K562 (cell line): ENCODE data around the gene PDZK1IP1. TPM values are rescaled to one million over a fixed set of nuclear protein-coding genes. Genes with fewer than 3 reads are reported as not detected.
A peak's percentile ranks its signal among the peaks of the same experiment; 100 is the strongest.

ENCODE experiments used
- ATAC-seq: fragments of 200-7000 bp; cut with Tn5 transposase; 3 replicates; pipeline ENCODE4 v1.9.1; 2020; ENCODE audit warnings: moderate library complexity
- BruUV-seq: library from RNA; stranded (reverse); fragments of 400-500 nt; replicated peaks from 2 replicates; lab custom pipeline; 2021; lab: Mats Ljungman, UMichigan
- CTCF ChIA-PET: fragments of 300-600 bp; formaldehyde crosslinking; extraction: SDS; loops from one replicate; lab custom pipeline; 2021; ENCODE audit warnings: low intra/inter-chr PET ratio; lab: Yijun Ruan, JAX
- POLR2A ChIA-PET: fragments of 300-600, 350-650 bp; sonication (Branson Sonifier 250); formaldehyde crosslinking; extraction: SDS; loops from one replicate; lab custom pipeline; 2021; ENCODE audit warnings: antibody characterized with exemption, inconsistent platforms; lab: Yijun Ruan, JAX
- DNase-seq, 4 experiments: peaks; one replicate each; pipeline versions ENCODE4 v3.0.0 to v3.0.0-alpha.2; 2011 to 2018; ENCODE audit warnings: low spot score in 3 of 4, mixed read lengths in 3 of 4; ENCODE audit errors: extremely low read depth in 1 of 4
- FAIRE-seq: peaks from 2 replicates; lab custom pipeline; 2011; peaks lifted over from hg19 to GRCh38; lab: Jason Lieb, UNC
- H2AFZ ChIP-seq: 2 replicates; pipeline ENCODE4 v1.6.0; 2011; ENCODE audit warnings: low read depth, low read length, control low read depth, inconsistent platforms
- H3K27ac ChIP-seq: fragments of 200-600 bp; 3 replicates; pipeline ENCODE4 v1.8.0; 2011; ENCODE audit warnings: low read depth, mild to moderate bottlenecking, control low read depth, inconsistent platforms, low read length, moderate library complexity, mixed read lengths; ENCODE audit errors: extremely low read depth
- H3K27me3 ChIP-seq, 2 experiments: fragments of 300-600 bp in 1 of 2; 2 replicates in 1 of 2; 3 replicates in 1 of 2; pipeline versions ENCODE4 v1.6.0 to v1.8.0; 2011; ENCODE audit warnings: inconsistent platforms in 2 of 2, low read length in 2 of 2, mild to moderate bottlenecking in 1 of 2, mixed read lengths in 1 of 2, moderate library complexity in 1 of 2; ENCODE audit not compliant: control insufficient read depth in 2 of 2, insufficient read depth in 2 of 2
- H3K36me3 ChIP-seq: fragments of 300-600 bp; 3 replicates; pipeline ENCODE4 v1.8.0; 2011; ENCODE audit warnings: mild to moderate bottlenecking, low read length, inconsistent platforms; ENCODE audit not compliant: control insufficient read depth, insufficient read depth
- H3K4me1 ChIP-seq, 2 experiments: fragments of 200-600 bp in 1 of 2; replicated peaks in 1 of 2; 2 replicates in 1 of 2; 3 replicates in 1 of 2; pipeline versions ENCODE4 v1.5.1 to v1.8.0; 2011; ENCODE audit warnings: inconsistent platforms in 2 of 2, low read length in 2 of 2, mild to moderate bottlenecking in 1 of 2, mixed read lengths in 1 of 2, moderate library complexity in 1 of 2; ENCODE audit not compliant: control insufficient read depth in 2 of 2, insufficient read depth in 2 of 2
- H3K4me2 ChIP-seq: 2 replicates; pipeline ENCODE4 v1.6.1; 2011; ENCODE audit warnings: low read length, control low read depth, inconsistent platforms, mixed read lengths; ENCODE audit not compliant: insufficient read depth
- H3K4me3 ChIP-seq: fragments of 200-600 bp; sonication (generic), shearing (Covaris generic); 2 replicates; pipeline ENCODE4 v1.5.1; 2016; ENCODE audit warnings: control low read depth, inconsistent platforms
- H3K79me2 ChIP-seq: fragments of 200-600 bp; 3 replicates; pipeline ENCODE4 v1.8.0; 2011; ENCODE audit warnings: low read length, inconsistent platforms; ENCODE audit not compliant: control insufficient read depth, insufficient read depth
- H3K9ac ChIP-seq, 2 experiments: 2 replicates each; pipeline versions ENCODE4 v1.6.0 to v1.6.1; 2011; ENCODE audit warnings: low read depth in 2 of 2, low read length in 2 of 2, control low read depth in 1 of 2, inconsistent platforms in 1 of 2, mild to moderate bottlenecking in 1 of 2, mixed read lengths in 1 of 2; ENCODE audit not compliant: insufficient read depth in 1 of 2
- H3K9me1 ChIP-seq: one replicate; pipeline ENCODE4 v1.6.0; 2011; ENCODE audit warnings: inconsistent platforms, mild to moderate bottlenecking, low read length, moderate library complexity; ENCODE audit not compliant: control insufficient read depth, insufficient read depth
- H3K9me3 ChIP-seq: replicated peaks from 2 replicates; pipeline ENCODE4 v1.5.1; 2011; ENCODE audit warnings: low read depth, low read length, inconsistent platforms; ENCODE audit not compliant: control insufficient read depth, insufficient read depth
- H4K20me1 ChIP-seq: replicated peaks from 2 replicates; pipeline ENCODE4 v1.6.1; 2011; ENCODE audit warnings: low read length, inconsistent platforms, mixed read lengths; ENCODE audit not compliant: control insufficient read depth, insufficient read depth
- DIDO1 ChIP-seq: fragments of 450-650 bp; IDR thresholded peaks from 2 replicates; pipeline ENCODE4 v1.6.1; 2016; ENCODE audit warnings: low read depth, missing biosample characterization, missing genetic modification characterization
- FOXK2 ChIP-seq, 2 experiments: fragments of 450-650 bp; IDR thresholded peaks in 1 of 2; conservative IDR thresholded peaks in 1 of 2; 2 replicates each; pipeline ENCODE4 v1.6.1; 2016; ENCODE audit warnings: low read depth in 2 of 2, mild to moderate bottlenecking in 1 of 2
- PTRF ChIP-seq: fragments of 450-650 bp; IDR thresholded peaks from 2 replicates; pipeline ENCODE4 v1.6.1; 2016; ENCODE audit warnings: mild to moderate bottlenecking, missing genetic modification characterization, missing compliant biosample characterization
- SAFB2 ChIP-seq: fragments of 200-400 bp; formaldehyde crosslinking; IDR thresholded peaks from 2 replicates; pipeline ENCODE4 v1.6.1; 2018; ENCODE audit warnings: borderline replicate concordance, low read length, low read depth, moderate library complexity; ENCODE audit not compliant: severe bottlenecking
- WGBS: fragments of 100-300 bp; shearing (Covaris generic); methylation state at CpG from one replicate; pipeline ENCODE4 v1.1.6; 2016; ENCODE audit warnings: low coverage, mixed read lengths; ENCODE audit not compliant: insufficient coverage; ENCODE audit errors: missing lambda C conversion rate; 5-methylcytosine and 5-hydroxymethylcytosine counted together
- in situ Hi-C: fragments of 300-500 bp; cut with MboI; formaldehyde crosslinking; loops from 4 replicates; pipeline ENCODE4 v1.15.0; 2018; ENCODE audit warnings: inconsistent platforms, mixed read lengths
- intact Hi-C: fragments of 100-400 bp; cut with micrococcal nuclease; formaldehyde crosslinking; loops from 2 replicates; pipeline ENCODE4 v1.14.2; 2022
- polyA plus RNA-seq, 8 experiments: library from polyadenylated mRNA; depleted of rRNA in 4 of 8; stranded (reverse) in 5 of 8; unstranded in 3 of 8; fragments of >200 nt; fragmentation: Nextera tagmentation in 2 of 8; fragmentation: Illumina TruSeq in 1 of 8; extraction: Ambion mirVana in 2 of 8; extraction: Trizol in 1 of 8; gene quantifications; 2 replicates each; pipeline versions ENCODE4 v1.2.1 to v1.2.3, GENCODE V29; 2011 to 2014; ENCODE audit warnings: inconsistent platforms in 1 of 8, missing spikeins in 1 of 8
- total RNA-seq, 7 experiments: library from RNA; depleted of rRNA in 6 of 7; stranded (reverse); fragments of >200 nt in 6 of 7; fragmentation: Illumina TruSeq in 2 of 7; extraction: Trizol in 2 of 7; gene quantifications; 2 replicates each; pipeline versions ENCODE4 v1.2.1 to v1.2.3, GENCODE V29; 2011 to 2021; ENCODE audit warnings: low replicate concordance in 1 of 7
- TF ChIP-seq, protein P1 (sequence below): IDR thresholded peaks from 2 replicates; pipeline ENCODE4 v1.6.1; 2011; ENCODE audit warnings: borderline replicate concordance, low read depth, mild to moderate bottlenecking, moderate library complexity, low read length; ENCODE audit not compliant: insufficient read depth, poor library complexity, severe bottlenecking
- TF ChIP-seq, protein P2 (sequence below), 3 experiments: fragments of 200-800 bp in 1 of 3; sonication (Bioruptor generic) in 1 of 3; sonication (generic) in 1 of 3; formaldehyde crosslinking in 1 of 3; IDR thresholded peaks; 2 replicates each; pipeline versions ENCODE4 v1.6.1 to v1.8.0; 2016 to 2022; ENCODE audit warnings: mild to moderate bottlenecking in 2 of 3, missing compliant biosample characterization in 2 of 3, missing genetic modification characterization in 2 of 3, missing genetic modification reagents in 1 of 3

PDZK1IP1 gene
- total and polyA plus RNA-seq, 9 of the 15 experiments (the other 6 are each of a cell fraction or from before 2014, with no cell fraction given): 0.17 to 0.68 (median 0.53) TPM; not detected in 2

DNA sequence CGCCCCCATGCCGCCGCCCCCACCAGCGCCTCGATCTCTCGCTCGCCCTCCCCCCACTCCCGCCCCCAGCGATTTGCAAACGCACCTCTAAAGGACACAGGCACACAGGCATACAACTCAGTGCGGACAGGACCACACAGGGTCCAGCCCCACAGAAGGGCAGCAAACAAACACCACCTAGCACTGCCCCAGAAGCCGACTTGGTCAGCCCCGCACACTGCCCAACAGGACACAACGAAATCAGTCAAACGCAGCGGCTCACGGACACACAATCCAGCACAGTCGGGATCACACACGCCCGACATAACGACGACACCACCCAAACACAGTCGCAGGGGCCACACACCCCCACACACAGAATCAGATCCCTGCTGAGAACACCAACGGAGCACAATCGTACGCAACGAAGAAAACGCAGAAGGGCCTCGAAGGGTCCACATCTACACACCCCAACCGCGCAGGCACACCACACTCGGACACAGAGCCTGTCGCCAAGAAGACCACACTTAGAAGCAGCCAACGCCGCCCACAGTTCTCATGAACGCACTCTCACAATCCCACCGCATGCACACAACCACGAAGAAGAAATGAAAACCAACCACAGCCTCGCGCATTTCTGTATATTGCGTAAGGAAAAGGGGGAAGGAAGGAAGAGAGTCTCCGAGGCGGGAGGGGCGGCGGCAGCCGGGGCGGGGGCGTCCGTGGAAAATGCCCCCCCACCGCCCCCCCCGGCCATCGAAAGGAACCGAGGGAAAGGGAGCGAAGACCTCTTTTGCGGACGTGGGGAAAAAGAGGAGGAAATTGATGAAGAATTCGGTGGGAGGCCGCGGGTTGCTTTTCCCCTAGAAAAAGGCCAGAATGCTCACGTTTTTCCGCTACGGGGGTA is 41.7 kb upstream of the PDZK1IP1 start:
- Histone ChIP-seq H3K4me1 (peaks cover 34 to 35% of the 10 kb centered on the region in 2 experiments), H3K36me3 (peaks cover 16% of the 10 kb centered on the region), H3K4me3 (peak overlapping the region; percentile 62), H3K9ac (peak overlapping the region; percentile 99 to 100), H3K27ac (peak overlapping the region; percentile 97), H3K9me1 (peaks cover 5% of the 10 kb centered on the region), H3K79me2 (peaks cover 54% of the 10 kb centered on the region), H3K9me3 (no peaks in the 10 kb centered on the region), H4K20me1 (no peaks in the 10 kb centered on the region; the same call in 1 of the 2 replicates), H2AFZ (peak overlapping the region; percentile 56), H3K4me2 (peak overlapping the region; percentile 93), H3K27me3 (no peaks in the 10 kb centered on the region)
- intact Hi-C loops: loop anchor here (5.0 kb wide), 1 partner anchor 101 kb away; the partner anchor contains the start of gene CMPK1
- CTCF ChIA-PET: no interaction called here
- in situ Hi-C loops: no loop called here
- POLR2A ChIA-PET: interaction anchor here (1.0 to 4.9 kb wide), 5 partner anchors 11 to 83 kb away, joined by 4 to 41 read pairs (median 8); partner anchors contain the start of gene STIL
- DNase-seq (peak; percentile 76 to 89 (median 83)), ATAC-seq (peak; percentile 48), FAIRE-seq (peak; percentile 67)
- WGBS: 3% methylated on average over 33 of the region's 62 CpGs
- BruUV-seq: TSS peak; percentile 70
- TF ChIP-seq DIDO1 (tag): no peak
- TF ChIP-seq PTRF: no peak
- TF ChIP-seq, protein P1, sequence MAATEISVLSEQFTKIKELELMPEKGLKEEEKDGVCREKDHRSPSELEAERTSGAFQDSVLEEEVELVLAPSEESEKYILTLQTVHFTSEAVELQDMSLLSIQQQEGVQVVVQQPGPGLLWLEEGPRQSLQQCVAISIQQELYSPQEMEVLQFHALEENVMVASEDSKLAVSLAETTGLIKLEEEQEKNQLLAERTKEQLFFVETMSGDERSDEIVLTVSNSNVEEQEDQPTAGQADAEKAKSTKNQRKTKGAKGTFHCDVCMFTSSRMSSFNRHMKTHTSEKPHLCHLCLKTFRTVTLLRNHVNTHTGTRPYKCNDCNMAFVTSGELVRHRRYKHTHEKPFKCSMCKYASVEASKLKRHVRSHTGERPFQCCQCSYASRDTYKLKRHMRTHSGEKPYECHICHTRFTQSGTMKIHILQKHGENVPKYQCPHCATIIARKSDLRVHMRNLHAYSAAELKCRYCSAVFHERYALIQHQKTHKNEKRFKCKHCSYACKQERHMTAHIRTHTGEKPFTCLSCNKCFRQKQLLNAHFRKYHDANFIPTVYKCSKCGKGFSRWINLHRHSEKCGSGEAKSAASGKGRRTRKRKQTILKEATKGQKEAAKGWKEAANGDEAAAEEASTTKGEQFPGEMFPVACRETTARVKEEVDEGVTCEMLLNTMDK: no peak
- peak in 1 of 2 experiments; percentile 44; a peak in 2 of 4 replicates for TF ChIP-seq FOXK2 (conservative IDR thresholded peaks at IDR 0.05 in 1 of 2, IDR thresholded peaks at IDR 0.05 in 1 of 2; ENCODE audit: low read depth in 2 of 2)
- TF ChIP-seq SAFB2: no peak
- TF ChIP-seq, protein P2, sequence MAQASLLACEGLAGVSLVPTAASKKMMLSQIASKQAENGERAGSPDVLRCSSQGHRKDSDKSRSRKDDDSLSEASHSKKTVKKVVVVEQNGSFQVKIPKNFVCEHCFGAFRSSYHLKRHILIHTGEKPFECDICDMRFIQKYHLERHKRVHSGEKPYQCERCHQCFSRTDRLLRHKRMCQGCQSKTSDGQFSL (CRISPR knock-in tag; IDR thresholded peaks at IDR 0.05): peak; percentile 98
- TF ChIP-seq, protein P2 (tag; IDR thresholded peaks at IDR 0.05): peak in 1 of 2 experiments; percentile 99; a peak in 2 of 4 replicates
